Measurements from ENCODE around the gene MRPL12. TPM values are rescaled to one million over a fixed set of nuclear protein-coding genes. Genes with fewer than 3 reads are reported as not detected.

Gene MRPL12
- total RNA-seq, 1 donor from 2014 or later = 58.5 TPM

GRCh38 chr17:81716674-81716996, 13.5 kb downstream of the MRPL12 start:
- H3K27me3 Mint-ChIP-seq (ENCODE audit: unreplicated experiment) = peaks cover 5% of the 10 kb centered on the region
- TF ChIP-seq CTCF (IDR thresholded peaks at IDR 0.05; ENCODE audit: unreplicated experiment) = no peak
- no peak overlapping the region for H3K4me3 Mint-ChIP-seq (ENCODE audit: unreplicated experiment)
- no peak for DNase-seq (ENCODE audit: low spot score)
- no peaks in the 10 kb centered on the region for H3K36me3 Mint-ChIP-seq (ENCODE audit: low read depth, unreplicated experiment)
- no peaks in the 10 kb centered on the region for H3K9me3 Mint-ChIP-seq (ENCODE audit: unreplicated experiment)
- H3K27ac Mint-ChIP-seq (ENCODE audit: unreplicated experiment) = no peak overlapping the region
- H3K4me1 Mint-ChIP-seq (ENCODE audit: unreplicated experiment) = peaks cover 4% of the 10 kb centered on the region

- no peak overlapping the region for H3K27ac Mint-ChIP-seq (ENCODE audit: unreplicated experiment)
- H3K27me3 Mint-ChIP-seq (ENCODE audit: unreplicated experiment) = peaks cover 6% of the 10 kb centered on the region
- no peak for DNase-seq (ENCODE audit: low spot score)
- no peak for TF ChIP-seq CTCF (IDR thresholded peaks at IDR 0.05; ENCODE audit: unreplicated experiment)
- H3K36me3 Mint-ChIP-seq (ENCODE audit: low read depth, unreplicated experiment) = no peaks in the 10 kb centered on the region
- H3K9me3 Mint-ChIP-seq (ENCODE audit: unreplicated experiment) = no peaks in the 10 kb centered on the region
- H3K4me3 Mint-ChIP-seq (ENCODE audit: unreplicated experiment) = no peak overlapping the region
- peaks cover 4% of the 10 kb centered on the region for H3K4me1 Mint-ChIP-seq (ENCODE audit: unreplicated experiment)
These were observed 14.0 kb downstream of the MRPL12 start for GRCh38 chr17:81717049-81717765.

GRCh38 chr17:81717766-81718089, 14.6 kb downstream of the MRPL12 start:
- H3K36me3 Mint-ChIP-seq (ENCODE audit: low read depth, unreplicated experiment) = no peaks in the 10 kb centered on the region
- TF ChIP-seq CTCF (IDR thresholded peaks at IDR 0.05; ENCODE audit: unreplicated experiment) = no peak
- DNase-seq (ENCODE audit: low spot score) = no peak
- no peaks in the 10 kb centered on the region for H3K9me3 Mint-ChIP-seq (ENCODE audit: unreplicated experiment)
- H3K4me3 Mint-ChIP-seq (ENCODE audit: unreplicated experiment) = peak overlapping the region; percentile 51
- H3K4me1 Mint-ChIP-seq (ENCODE audit: unreplicated experiment) = peaks cover 2% of the 10 kb centered on the region
- no peak overlapping the region for H3K27ac Mint-ChIP-seq (ENCODE audit: unreplicated experiment)
- H3K27me3 Mint-ChIP-seq (ENCODE audit: unreplicated experiment) = peaks cover 6% of the 10 kb centered on the region

- no peak for TF ChIP-seq CTCF (IDR thresholded peaks at IDR 0.05; ENCODE audit: unreplicated experiment)
- Mint-ChIP-seq H3K4me1 (ENCODE audit: unreplicated experiment) (peaks cover 10% of the 10 kb centered on the region), H3K9me3 (ENCODE audit: unreplicated experiment) (no peaks in the 10 kb centered on the region), H3K27me3 (ENCODE audit: unreplicated experiment) (peaks cover 7% of the 10 kb centered on the region), H3K27ac (ENCODE audit: unreplicated experiment) (no peak overlapping the region), H3K4me3 (ENCODE audit: unreplicated experiment) (no peak overlapping the region), H3K36me3 (ENCODE audit: low read depth, unreplicated experiment) (no peaks in the 10 kb centered on the region)
- no peak for DNase-seq (ENCODE audit: low spot score)
These were observed 16.5 kb downstream of the MRPL12 start for GRCh38 chr17:81719410-81720266.

Measured in endothelial cell (in vitro differentiated cells).